GM12875 (cell line): ENCODE data around the gene GEMIN7.

Experiments used
- H3K4me3 ChIP-seq: one replicate; pipeline ENCODE4 v1.5.1; 2011; ENCODE audit warnings: low read depth, low read length, control low read depth
- TF ChIP-seq, protein P1 (sequence below): IDR thresholded peaks from 2 replicates; pipeline ENCODE4 v1.5.1; 2011; ENCODE audit warnings: low read depth, mild to moderate bottlenecking, control low read depth, inconsistent platforms, low read length, moderate library complexity, borderline replicate concordance; ENCODE audit not compliant: insufficient read depth

The GEMIN7 gene

DNA sequence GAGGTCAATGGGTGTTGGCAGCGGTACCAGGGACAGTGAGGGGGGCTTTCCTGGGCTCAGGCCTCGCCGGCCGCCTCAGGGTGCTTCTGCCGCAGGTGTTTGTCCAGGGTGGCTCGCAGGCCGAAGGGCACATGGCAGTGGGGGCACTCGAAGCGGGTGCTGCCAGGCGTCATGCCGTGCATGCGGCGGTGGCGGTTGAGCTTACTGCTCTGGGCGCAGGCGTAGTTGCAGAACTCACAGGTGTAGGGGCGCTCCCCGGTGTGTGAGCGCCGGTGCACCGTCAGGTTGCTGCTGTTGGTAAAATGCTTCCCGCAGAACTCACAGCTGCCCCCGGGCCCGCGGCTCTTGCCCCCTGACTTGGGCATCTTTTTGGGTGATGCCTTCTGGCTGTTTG lies 7.5 kb upstream of the GEMIN7 start:
- no peak overlapping the region for H3K4me3 ChIP-seq

DNA sequence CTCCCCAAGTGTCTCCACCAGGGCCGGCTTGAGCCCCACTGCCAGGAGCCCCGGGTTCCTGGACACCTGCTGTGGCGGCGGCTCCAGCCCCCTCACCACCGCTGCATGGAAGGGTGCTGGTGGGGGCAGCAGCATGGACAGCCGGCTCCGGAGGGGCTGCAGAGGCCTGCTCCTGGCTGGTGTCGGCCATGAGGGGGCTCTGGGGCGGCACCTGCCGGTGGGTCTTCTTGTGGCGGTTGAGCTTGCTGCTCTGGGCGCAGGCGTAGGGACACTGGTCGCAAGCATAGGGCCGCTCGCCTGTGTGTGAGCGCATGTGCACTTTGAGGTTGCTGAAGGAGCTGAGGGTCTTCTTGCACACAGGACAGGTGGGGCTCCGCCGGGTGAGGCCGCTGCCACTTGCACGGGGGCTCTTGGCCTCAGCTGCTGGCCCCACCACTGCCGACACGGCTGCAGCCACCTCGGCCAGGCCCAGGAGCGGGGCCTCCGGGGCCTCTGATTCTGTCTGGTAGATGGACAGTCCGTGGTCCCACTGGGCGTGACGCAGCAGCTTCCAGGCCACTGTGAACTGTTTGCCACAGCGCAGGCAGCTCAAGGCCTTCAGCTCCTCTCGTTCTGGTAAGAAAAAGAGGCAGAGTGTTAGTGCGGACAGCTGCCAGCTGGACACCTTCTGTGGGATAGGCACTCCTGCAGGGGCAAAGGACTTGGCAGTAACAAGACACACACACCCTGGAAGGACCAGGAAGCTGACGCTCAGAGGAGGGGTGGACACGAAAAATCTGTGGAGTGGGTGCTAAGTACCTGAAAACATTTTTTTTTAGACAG lies 6.9 kb upstream of the GEMIN7 start:
- TF ChIP-seq, protein P1, sequence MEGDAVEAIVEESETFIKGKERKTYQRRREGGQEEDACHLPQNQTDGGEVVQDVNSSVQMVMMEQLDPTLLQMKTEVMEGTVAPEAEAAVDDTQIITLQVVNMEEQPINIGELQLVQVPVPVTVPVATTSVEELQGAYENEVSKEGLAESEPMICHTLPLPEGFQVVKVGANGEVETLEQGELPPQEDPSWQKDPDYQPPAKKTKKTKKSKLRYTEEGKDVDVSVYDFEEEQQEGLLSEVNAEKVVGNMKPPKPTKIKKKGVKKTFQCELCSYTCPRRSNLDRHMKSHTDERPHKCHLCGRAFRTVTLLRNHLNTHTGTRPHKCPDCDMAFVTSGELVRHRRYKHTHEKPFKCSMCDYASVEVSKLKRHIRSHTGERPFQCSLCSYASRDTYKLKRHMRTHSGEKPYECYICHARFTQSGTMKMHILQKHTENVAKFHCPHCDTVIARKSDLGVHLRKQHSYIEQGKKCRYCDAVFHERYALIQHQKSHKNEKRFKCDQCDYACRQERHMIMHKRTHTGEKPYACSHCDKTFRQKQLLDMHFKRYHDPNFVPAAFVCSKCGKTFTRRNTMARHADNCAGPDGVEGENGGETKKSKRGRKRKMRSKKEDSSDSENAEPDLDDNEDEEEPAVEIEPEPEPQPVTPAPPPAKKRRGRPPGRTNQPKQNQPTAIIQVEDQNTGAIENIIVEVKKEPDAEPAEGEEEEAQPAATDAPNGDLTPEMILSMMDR = no peak
- no peak overlapping the region for H3K4me3 ChIP-seq

More for the DNA sequence above, 7.5 kb upstream of the GEMIN7 start:
- TF ChIP-seq, protein P1 = no peak

DNA sequence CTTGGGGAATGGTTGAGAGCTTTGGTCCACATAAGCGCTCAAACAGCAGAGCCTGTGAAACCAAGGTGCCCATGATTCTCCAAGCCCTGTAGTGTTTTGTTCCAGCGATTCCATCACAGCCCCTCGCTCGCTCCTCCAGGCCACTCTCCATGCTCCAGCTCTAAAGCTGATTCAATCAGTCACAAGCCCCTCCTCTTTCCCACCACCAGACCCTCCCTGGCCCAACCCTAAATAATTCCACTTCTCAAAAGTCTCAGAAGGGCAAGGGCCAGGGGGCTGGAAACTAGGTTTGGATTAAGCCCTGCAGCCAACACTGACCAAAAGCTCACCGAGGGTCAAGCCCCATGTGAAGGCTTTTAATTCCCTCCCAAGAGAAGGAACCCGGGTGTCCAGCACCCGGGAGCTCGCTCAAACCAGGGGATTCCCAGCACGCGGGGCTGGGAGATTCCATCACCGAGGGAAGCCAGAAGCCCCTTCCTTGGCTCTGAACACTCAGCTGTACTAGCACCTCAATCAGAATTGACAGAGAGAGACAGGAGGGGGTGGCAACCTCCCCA lies 4.2 kb upstream of the GEMIN7 start:
- peak overlapping the region; percentile 94 for H3K4me3 ChIP-seq
- TF ChIP-seq, protein P1 = no peak

DNA sequence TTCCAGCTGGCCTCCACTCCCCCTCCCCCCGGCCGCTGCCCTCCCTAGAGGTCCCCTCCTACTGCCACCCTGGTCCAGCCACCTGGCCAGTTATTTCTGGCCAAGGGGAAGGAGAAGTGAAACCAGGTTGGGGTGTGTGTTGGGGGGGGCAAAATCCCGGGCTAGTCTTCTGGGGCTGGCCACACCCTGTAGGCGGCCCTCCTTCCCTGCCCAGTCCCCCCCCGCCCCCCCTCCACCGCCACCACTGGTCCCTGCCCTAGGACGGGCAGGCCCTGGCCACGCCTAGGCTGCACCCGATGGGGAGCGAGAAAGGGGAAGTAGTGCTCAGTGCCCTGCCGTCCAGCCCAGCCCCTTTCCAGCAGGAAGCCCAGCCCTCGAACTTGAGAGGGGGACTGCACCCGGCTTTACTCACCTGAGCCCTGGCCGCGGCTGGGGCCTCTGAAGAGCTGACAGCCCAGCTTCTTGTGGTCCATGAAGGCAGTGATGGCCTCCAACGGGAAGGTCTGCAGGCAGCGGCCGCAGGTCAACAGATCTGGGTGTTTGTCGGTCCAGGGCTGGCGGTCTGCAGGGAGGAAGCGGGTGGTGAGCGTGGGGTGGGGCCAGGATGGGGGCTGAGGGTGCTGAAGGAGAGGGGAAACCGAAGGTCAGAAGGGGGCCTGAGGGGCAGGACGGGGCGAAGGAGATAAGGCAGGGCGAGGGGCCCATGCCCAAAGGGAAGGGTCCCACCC lies 3.6 kb upstream of the GEMIN7 start:
- TF ChIP-seq, protein P1 = no peak
- H3K4me3 ChIP-seq = peak overlapping the region; percentile 94

DNA sequence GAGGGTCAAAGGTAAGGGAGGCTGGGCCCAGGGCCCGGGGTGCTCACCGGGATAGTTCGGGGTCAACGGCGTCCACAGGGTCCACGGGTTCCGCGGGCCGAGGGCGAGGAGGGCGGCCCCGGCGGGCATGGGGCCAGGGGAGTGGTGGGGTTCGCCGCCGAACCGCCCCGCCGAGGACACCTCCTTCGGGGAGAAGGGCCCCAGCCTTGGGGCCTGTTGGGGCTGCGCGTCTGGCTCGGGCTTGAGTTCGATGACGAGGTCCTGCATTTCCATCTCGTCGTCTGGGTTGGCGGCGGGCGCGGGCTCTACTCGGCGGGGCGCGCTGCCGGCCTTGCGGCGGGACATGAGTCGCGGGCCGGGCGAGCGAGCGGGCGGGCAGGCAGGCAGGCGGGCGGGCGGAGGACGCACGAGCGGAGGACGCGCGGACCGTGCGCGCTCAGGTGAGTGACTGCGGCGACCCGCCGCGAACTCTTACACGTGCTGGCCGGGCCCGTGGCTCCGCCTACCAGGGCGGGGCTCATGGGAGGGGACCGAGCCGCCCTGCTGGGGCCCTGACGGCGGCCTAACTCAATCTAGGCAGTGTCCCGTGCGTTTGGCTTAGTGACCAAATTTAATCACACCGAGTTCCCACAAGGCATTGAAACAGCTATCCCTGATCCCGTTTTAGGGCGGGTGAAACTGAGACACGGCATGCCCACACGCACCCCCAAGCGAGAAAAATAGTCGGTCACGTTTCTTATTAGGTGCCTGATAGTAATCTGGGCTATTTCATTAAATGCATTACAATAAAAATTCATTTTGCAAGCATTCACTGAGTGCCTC lies 2.8 kb upstream of the GEMIN7 start, which contains the start of gene ZNF296:
ZNF296 (minus strand) TSS at position 450 of the 822 bp plus-strand sequence; CDS start at position 345, 105 bp downstream.
- peak within 1 kb of the TSS; percentile 94 for H3K4me3 ChIP-seq
- TF ChIP-seq, protein P1 = no peak

DNA sequence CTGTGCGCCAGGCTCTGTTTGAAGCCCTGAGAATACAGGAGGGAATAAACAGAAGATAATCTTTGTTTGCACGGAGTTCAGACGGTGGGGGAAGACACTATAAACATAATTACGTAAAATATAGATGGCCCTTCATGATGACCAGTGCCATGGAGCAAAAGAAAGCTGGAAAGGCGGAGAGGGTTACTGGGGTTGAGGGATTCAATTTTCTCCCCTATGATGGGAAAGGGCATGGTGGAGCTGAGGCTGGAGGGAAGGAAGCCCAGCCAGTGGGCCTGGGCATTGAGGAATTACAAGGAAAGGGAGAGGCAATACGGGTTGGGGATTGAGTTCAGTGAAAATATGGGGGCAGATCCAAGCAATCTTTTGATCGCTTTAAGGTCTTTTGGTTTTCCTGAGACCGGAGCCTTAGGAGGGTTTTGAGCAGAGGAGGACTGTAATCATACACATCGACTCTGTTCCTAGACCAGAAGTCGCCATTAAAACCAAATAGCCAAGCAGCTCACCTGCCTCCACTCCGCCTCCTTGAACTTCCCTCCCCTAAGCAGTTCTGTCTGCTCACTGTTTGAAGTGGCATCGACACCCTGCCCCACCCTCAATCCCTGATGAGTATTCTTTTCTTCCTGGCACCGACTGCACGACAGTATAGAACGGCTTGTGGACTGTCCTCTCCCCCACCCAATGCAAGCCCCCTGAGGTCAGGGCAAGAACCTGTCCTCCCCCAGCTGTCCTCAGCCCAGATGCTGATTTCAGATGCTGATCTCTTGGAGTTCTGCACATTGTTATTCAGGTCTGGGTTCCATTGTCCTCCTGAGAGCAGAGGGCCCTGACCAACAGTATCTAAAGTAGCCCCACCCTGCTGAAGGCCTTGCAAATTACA lies 2.0 kb upstream of the GEMIN7 start:
- peak overlapping the region; percentile 94 for H3K4me3 ChIP-seq
- TF ChIP-seq, protein P1 = no peak
